Neural cell (in vitro differentiated cells): ENCODE measurements around the gene NUDT21.
"Not testable (repeated sequence)": the region's sequence is repeated elsewhere in the genome, so short reads cannot be mapped to it uniquely, and the experiment has no call there.

Source experiments
- EP300 ChIP-seq: fragments of 450-650 bp; conservative IDR thresholded peaks from 2 replicates; pipeline ENCODE4 v1.6.1; 2014; ENCODE audit warnings: antibody characterized with exemption, mild to moderate bottlenecking, moderate library complexity; ENCODE audit not compliant: poor library complexity, severe bottlenecking
- TF ChIP-seq, protein P1 (sequence below): fragments of 450-650 bp; IDR thresholded peaks from 2 replicates; pipeline ENCODE4 v1.5.1; 2014; ENCODE audit warnings: antibody characterized with exemption, mild to moderate bottlenecking, moderate library complexity; ENCODE audit not compliant: poor library complexity, severe bottlenecking

- TF ChIP-seq, protein P1, sequence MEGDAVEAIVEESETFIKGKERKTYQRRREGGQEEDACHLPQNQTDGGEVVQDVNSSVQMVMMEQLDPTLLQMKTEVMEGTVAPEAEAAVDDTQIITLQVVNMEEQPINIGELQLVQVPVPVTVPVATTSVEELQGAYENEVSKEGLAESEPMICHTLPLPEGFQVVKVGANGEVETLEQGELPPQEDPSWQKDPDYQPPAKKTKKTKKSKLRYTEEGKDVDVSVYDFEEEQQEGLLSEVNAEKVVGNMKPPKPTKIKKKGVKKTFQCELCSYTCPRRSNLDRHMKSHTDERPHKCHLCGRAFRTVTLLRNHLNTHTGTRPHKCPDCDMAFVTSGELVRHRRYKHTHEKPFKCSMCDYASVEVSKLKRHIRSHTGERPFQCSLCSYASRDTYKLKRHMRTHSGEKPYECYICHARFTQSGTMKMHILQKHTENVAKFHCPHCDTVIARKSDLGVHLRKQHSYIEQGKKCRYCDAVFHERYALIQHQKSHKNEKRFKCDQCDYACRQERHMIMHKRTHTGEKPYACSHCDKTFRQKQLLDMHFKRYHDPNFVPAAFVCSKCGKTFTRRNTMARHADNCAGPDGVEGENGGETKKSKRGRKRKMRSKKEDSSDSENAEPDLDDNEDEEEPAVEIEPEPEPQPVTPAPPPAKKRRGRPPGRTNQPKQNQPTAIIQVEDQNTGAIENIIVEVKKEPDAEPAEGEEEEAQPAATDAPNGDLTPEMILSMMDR, result not testable (repeated sequence)
- TF ChIP-seq EP300, result not testable (repeated sequence)
These were observed 70.2 kb downstream of the NUDT21 start for GRCh38 chr16:56380778-56381485.
